GM12864 (cell line): Measurements from ENCODE around the gene GASK1B.

ENCODE experiments used
- DNase-seq: peaks from one replicate; pipeline ENCODE4 v3.0.0-alpha.2; 2011; ENCODE audit warnings: low read depth
- H3K4me3 ChIP-seq: 2 replicates; pipeline ENCODE4 v1.5.1; 2011; ENCODE audit warnings: mild to moderate bottlenecking, low read depth, low read length, control low read depth
- CTCF ChIP-seq: IDR thresholded peaks from 2 replicates; pipeline ENCODE4 v1.5.1; 2011; ENCODE audit warnings: low read depth, mild to moderate bottlenecking, moderate library complexity, low read length, control low read depth, inconsistent platforms; ENCODE audit errors: missing control alignments

Gene GASK1B

DNA sequence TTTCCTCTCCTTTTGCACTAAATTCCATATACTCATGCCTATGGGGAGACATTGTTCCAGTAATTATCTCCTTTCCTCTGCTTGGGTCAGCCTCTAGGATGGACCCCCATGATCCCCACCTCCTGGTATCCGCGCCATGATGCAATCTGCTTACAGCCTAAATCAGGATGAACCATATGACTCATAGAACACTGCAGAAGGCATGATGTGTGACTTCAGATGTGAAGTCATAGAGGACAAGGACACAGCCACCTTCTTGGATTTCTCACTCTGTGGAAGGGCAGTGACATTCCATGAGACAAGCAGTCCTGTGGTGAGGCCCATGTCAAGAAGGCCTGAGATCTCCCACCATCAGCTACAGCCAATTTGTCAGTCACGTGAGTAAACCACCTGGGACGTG is 28.5 kb upstream of the GASK1B start:
- no peak for TF ChIP-seq CTCF
- H3K4me3 ChIP-seq, result no peak overlapping the region
- DNase-seq, result no peak

DNA sequence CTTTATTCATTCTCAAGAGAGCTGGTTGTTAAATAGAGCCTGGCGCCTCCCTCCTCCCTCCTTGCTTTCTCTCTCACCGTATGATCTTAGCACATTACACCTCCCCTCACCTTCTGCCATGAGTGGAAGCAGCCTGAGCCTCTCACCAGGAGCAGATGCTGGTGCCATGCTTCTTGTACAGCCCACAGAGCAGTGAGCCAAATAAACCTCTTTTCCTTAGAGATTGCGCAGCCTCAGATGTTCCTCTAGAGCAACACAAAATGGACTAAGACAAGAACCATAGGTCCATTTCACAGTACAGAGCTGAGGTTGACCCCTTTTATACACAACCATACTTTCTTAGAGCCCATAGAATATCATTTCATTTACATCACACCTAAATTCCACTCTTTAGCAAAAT is 27.4 kb upstream of the GASK1B start:
- H3K4me3 ChIP-seq, result no peak overlapping the region
- no peak for DNase-seq
- TF ChIP-seq CTCF, result no peak

- no peak for DNase-seq
These were observed 24.5 kb upstream of the GASK1B start for GRCh38 chr4:158197194-158197776.

GRCh38 chr4:158195297-158195696 is 22.5 kb upstream of the GASK1B start:
- no peak for TF ChIP-seq CTCF
- H3K4me3 ChIP-seq, result no peak overlapping the region
- no peak for DNase-seq

More at GRCh38 chr4:158197194-158197776, 24.5 kb upstream of the GASK1B start:
- TF ChIP-seq CTCF, result no peak
- H3K4me3 ChIP-seq, result no peak overlapping the region

DNA sequence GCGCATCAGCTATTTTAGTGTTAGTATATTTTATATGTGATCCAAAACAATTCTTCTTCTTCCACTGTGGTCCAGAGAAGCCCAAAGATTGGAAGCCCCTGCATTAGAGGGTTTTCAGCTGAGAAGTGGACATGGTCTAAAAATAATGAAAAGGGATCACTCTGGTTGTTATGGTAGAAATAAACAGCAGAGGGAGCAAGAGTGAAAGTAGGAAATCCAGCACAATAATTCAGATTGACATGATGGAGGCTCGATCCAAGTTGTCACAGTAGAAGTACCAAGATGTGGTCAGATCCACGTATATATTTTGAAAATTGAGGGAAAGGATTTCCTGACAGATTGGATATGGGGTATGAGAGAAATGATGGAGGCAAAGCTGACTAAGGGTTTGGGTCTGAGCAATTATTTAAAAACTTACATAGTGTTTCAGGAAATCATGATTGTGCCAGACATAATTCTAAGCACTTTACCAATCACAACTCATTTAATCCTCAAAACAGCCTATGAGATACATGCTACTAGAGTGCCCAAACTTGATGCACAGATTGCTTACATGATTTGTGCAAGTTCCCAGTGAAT is 20.4 kb upstream of the GASK1B start:
- peak; percentile 38 for TF ChIP-seq CTCF
- H3K4me3 ChIP-seq, result no peak overlapping the region
- no peak for DNase-seq

- no peak for TF ChIP-seq CTCF
- no peak overlapping the region for H3K4me3 ChIP-seq
- no peak for DNase-seq
These were observed 19.8 kb upstream of the GASK1B start for GRCh38 chr4:158192439-158193158.
